ENCODE results near the gene RPP40.
"Not testable (repeated sequence)": the region's sequence is repeated elsewhere in the genome, so short reads cannot be mapped to it uniquely, and the experiment has no call there.

The RPP40 gene

GRCh38 chr6:5003604-5004372 lies at the start of gene RPP40:
RPP40 (minus strand) TSS chr6:5004037; CDS start chr6:5004002, 35 bp downstream.
- Histone ChIP-seq H3K4me1 (ENCODE audit: control insufficient read depth, insufficient read depth, low read length) (peaks cover 4% of the 10 kb centered on the region), H3K4me3 (ENCODE audit: low read length) (peak within 1 kb of the TSS; percentile 90), H3K27ac (ENCODE audit: low read depth, low read length) (peak within 1 kb of the TSS; percentile 96), H3K36me3 (ENCODE audit: control insufficient read depth, insufficient read depth, low read length) (peaks cover 3% of the 10 kb centered on the region), H3K9ac (ENCODE audit: low read length) (peak within 1 kb of the TSS; percentile 84), H3K27me3 (ENCODE audit: control insufficient read depth, insufficient read depth, low read length) (no peaks in the 10 kb centered on the region)

DNA sequence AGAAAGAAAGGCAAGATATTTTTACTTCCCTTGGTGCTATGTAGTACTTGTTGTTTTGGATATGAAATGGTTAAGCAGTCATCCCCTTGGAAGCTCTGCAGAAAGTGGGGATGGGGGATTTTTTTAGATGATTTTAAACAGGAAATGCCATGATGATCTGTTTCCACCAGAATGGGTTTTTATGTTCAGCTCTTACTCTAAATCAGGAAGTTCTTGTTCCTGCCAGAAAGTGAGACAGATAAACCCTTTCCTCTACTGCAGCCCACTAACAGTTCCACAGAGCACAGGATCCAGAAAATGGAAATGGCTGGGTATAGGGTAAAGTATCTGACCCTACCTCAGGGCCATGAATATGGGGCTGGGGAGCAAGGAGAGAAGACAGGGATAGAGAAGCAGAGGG lies 49.2 kb upstream of the RPP40 start:
- Histone ChIP-seq H3K4me3 (ENCODE audit: low read length) (no peak overlapping the region), H3K9ac (ENCODE audit: low read length) (no peak overlapping the region), H3K27ac (ENCODE audit: low read depth, low read length) (no peak overlapping the region), H3K36me3 (ENCODE audit: control insufficient read depth, insufficient read depth, low read length) (no peaks in the 10 kb centered on the region), H3K4me1 (ENCODE audit: control insufficient read depth, insufficient read depth, low read length) (no peaks in the 10 kb centered on the region), H3K27me3 (ENCODE audit: control insufficient read depth, insufficient read depth, low read length) (no peaks in the 10 kb centered on the region)

DNA sequence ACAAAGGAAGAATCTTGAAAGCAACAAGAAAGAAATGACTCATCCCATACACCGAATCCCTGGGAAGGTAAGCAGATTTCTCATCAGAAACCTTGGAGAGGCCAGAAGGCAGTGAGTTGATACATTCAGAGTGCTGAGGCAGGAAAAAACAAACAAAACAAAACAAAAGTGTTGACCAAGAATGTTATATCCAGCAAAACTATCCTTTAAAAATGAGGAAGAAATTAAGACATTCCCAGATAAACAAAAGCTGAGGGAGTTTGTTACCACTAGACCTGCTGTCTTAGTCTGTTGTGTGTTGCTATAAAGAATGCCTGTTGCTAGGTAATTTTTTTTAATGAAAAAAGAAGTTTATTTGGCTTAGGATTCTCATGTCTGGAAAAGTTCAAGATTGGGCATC lies 47.6 kb upstream of the RPP40 start:
- no peaks in the 10 kb centered on the region for H3K27me3 ChIP-seq (ENCODE audit: control insufficient read depth, insufficient read depth, low read length)
- H3K4me3 ChIP-seq (ENCODE audit: low read length), result no peak overlapping the region
- H3K9ac ChIP-seq (ENCODE audit: low read length), result no peak overlapping the region
- H3K4me1 ChIP-seq (ENCODE audit: control insufficient read depth, insufficient read depth, low read length), result no peaks in the 10 kb centered on the region
- no peak overlapping the region for H3K27ac ChIP-seq (ENCODE audit: low read depth, low read length)
- no peaks in the 10 kb centered on the region for H3K36me3 ChIP-seq (ENCODE audit: control insufficient read depth, insufficient read depth, low read length)

GRCh38 chr6:5050009-5050408 lies 46.2 kb upstream of the RPP40 start:
- Histone ChIP-seq H3K27me3 (ENCODE audit: control insufficient read depth, insufficient read depth, low read length) (no peaks in the 10 kb centered on the region), H3K36me3 (ENCODE audit: control insufficient read depth, insufficient read depth, low read length) (no peaks in the 10 kb centered on the region), H3K4me1 (ENCODE audit: control insufficient read depth, insufficient read depth, low read length) (no peaks in the 10 kb centered on the region), H3K9ac (ENCODE audit: low read length) (no peak overlapping the region), H3K4me3 (ENCODE audit: low read length) (no peak overlapping the region), H3K27ac (ENCODE audit: low read depth, low read length) (no peak overlapping the region)

- Histone ChIP-seq H3K27ac (ENCODE audit: low read depth, low read length) (no peak overlapping the region), H3K36me3 (ENCODE audit: control insufficient read depth, insufficient read depth, low read length) (no peaks in the 10 kb centered on the region), H3K4me3 (ENCODE audit: low read length) (no peak overlapping the region)
Observed at GRCh38 chr6:5046430-5046829, 42.6 kb upstream of the RPP40 start.

GRCh38 chr6:5045416-5045815 lies 41.6 kb upstream of the RPP40 start:
- H3K27ac ChIP-seq (ENCODE audit: low read depth, low read length), result no peak overlapping the region

More at GRCh38 chr6:5046430-5046829, 42.6 kb upstream of the RPP40 start:
- Histone ChIP-seq H3K27me3 (ENCODE audit: control insufficient read depth, insufficient read depth, low read length) (no peaks in the 10 kb centered on the region), H3K4me1 (ENCODE audit: control insufficient read depth, insufficient read depth, low read length) (no peaks in the 10 kb centered on the region), H3K9ac (ENCODE audit: low read length) (no peak overlapping the region)

DNA sequence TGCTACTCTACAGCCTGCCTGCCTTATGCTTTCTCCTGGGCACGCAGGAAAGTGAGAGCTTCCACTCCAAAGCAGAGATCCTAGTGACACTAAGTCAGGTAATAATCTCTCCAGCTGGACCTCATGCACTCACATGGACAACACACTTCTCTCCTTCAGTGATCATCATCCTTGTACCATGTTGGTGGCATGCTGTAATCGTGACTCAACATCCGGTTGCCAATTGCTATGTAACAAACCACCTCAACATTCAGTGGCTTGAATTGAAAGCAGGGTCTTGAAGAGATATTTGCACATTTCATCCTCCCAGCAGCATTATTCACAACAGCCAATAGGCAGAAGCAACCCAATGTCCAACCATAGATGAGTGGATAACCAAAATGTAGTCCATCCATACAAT lies 41.0 kb upstream of the RPP40 start:
- H3K27me3 ChIP-seq (ENCODE audit: control insufficient read depth, insufficient read depth, low read length), result no peaks in the 10 kb centered on the region
- no peak overlapping the region for H3K27ac ChIP-seq (ENCODE audit: low read depth, low read length)
- no peaks in the 10 kb centered on the region for H3K4me1 ChIP-seq (ENCODE audit: control insufficient read depth, insufficient read depth, low read length)
- no peaks in the 10 kb centered on the region for H3K36me3 ChIP-seq (ENCODE audit: control insufficient read depth, insufficient read depth, low read length)
- no peak overlapping the region for H3K9ac ChIP-seq (ENCODE audit: low read length)
- H3K4me3 ChIP-seq (ENCODE audit: low read length), result no peak overlapping the region

More at GRCh38 chr6:5045416-5045815, 41.6 kb upstream of the RPP40 start:
- Histone ChIP-seq H3K4me1 (ENCODE audit: control insufficient read depth, insufficient read depth, low read length) (no peaks in the 10 kb centered on the region), H3K4me3 (ENCODE audit: low read length) (no peak overlapping the region), H3K36me3 (ENCODE audit: control insufficient read depth, insufficient read depth, low read length) (no peaks in the 10 kb centered on the region), H3K9ac (ENCODE audit: low read length) (no peak overlapping the region), H3K27me3 (ENCODE audit: control insufficient read depth, insufficient read depth, low read length) (no peaks in the 10 kb centered on the region)

GRCh38 chr6:5042436-5042835 lies 38.6 kb upstream of the RPP40 start:
- no peaks in the 10 kb centered on the region for H3K4me1 ChIP-seq (ENCODE audit: control insufficient read depth, insufficient read depth, low read length)
- H3K36me3 ChIP-seq (ENCODE audit: control insufficient read depth, insufficient read depth, low read length), result no peaks in the 10 kb centered on the region
- no peak overlapping the region for H3K9ac ChIP-seq (ENCODE audit: low read length)
- H3K27ac ChIP-seq (ENCODE audit: low read depth, low read length), result no peak overlapping the region
- no peak overlapping the region for H3K4me3 ChIP-seq (ENCODE audit: low read length)
- H3K27me3 ChIP-seq (ENCODE audit: control insufficient read depth, insufficient read depth, low read length), result no peaks in the 10 kb centered on the region

- Histone ChIP-seq H3K4me3 (ENCODE audit: low read length) (no peak overlapping the region), H3K36me3 (ENCODE audit: control insufficient read depth, insufficient read depth, low read length) (no peaks in the 10 kb centered on the region), H3K27ac (ENCODE audit: low read depth, low read length) (no peak overlapping the region), H3K9ac (ENCODE audit: low read length) (no peak overlapping the region), H3K27me3 (ENCODE audit: control insufficient read depth, insufficient read depth, low read length) (no peaks in the 10 kb centered on the region), H3K4me1 (ENCODE audit: control insufficient read depth, insufficient read depth, low read length) (no peaks in the 10 kb centered on the region)
Observed at GRCh38 chr6:5041955-5042354, 38.1 kb upstream of the RPP40 start.

DNA sequence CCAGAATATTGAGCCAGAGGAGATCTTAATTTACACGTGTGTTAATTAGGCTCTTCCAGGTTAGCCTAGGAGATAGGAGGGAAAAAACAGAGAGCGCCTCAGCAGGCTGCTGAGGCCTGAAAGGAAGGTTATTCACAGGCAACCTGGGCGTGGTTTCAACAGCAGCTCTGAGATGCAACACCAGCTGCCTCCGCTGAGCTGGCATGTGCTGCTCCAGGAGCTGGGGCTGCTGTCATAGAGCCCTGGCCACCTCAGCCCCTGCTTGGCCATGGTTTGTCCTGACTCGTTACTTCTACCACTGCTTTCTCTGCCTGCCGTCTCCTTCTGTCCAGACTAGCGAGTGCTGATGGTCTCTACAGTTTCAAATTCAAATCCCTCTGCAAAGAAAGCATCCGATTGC lies 32.4 kb upstream of the RPP40 start:
- H3K4me3 ChIP-seq (ENCODE audit: low read length), result no peak overlapping the region
- no peak overlapping the region for H3K27ac ChIP-seq (ENCODE audit: low read depth, low read length)
- H3K9ac ChIP-seq (ENCODE audit: low read length), result no peak overlapping the region
- no peaks in the 10 kb centered on the region for H3K4me1 ChIP-seq (ENCODE audit: control insufficient read depth, insufficient read depth, low read length)
- H3K27me3 ChIP-seq (ENCODE audit: control insufficient read depth, insufficient read depth, low read length), result no peaks in the 10 kb centered on the region
- no peaks in the 10 kb centered on the region for H3K36me3 ChIP-seq (ENCODE audit: control insufficient read depth, insufficient read depth, low read length)

DNA sequence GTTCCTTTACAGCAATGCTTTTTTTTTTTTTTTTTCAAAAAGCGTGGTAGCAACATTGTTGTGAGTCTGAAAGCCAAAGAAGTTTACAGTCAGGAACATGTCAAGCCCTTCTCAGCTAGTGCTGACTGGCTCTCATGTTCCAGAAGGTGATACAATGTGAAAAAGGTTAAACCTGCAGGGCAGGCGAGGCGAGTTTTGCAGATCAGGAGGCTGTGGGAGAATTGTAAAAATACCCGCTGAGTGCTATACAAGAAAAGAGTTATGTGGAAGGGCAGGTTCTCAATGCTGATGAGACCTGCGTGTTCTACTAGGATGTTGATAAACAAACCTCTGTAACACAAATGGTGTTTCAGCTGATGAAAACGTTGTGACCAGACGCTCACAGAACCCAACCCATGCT lies 30.9 kb upstream of the RPP40 start:
- no peak overlapping the region for H3K4me3 ChIP-seq (ENCODE audit: low read length)
- H3K9ac ChIP-seq (ENCODE audit: low read length), result no peak overlapping the region
- no peaks in the 10 kb centered on the region for H3K4me1 ChIP-seq (ENCODE audit: control insufficient read depth, insufficient read depth, low read length)
- no peaks in the 10 kb centered on the region for H3K36me3 ChIP-seq (ENCODE audit: control insufficient read depth, insufficient read depth, low read length)
- H3K27ac ChIP-seq (ENCODE audit: low read depth, low read length), result no peak overlapping the region
- H3K27me3 ChIP-seq (ENCODE audit: control insufficient read depth, insufficient read depth, low read length), result no peaks in the 10 kb centered on the region

GRCh38 chr6:5034328-5034727 lies 30.5 kb upstream of the RPP40 start:
- Histone ChIP-seq H3K27me3 (ENCODE audit: control insufficient read depth, insufficient read depth, low read length) (no peaks in the 10 kb centered on the region), H3K4me1 (ENCODE audit: control insufficient read depth, insufficient read depth, low read length) (no peaks in the 10 kb centered on the region), H3K36me3 (ENCODE audit: control insufficient read depth, insufficient read depth, low read length) (no peaks in the 10 kb centered on the region), H3K9ac (ENCODE audit: low read length) (no peak overlapping the region), H3K4me3 (ENCODE audit: low read length) (no peak overlapping the region), H3K27ac (ENCODE audit: low read depth, low read length) (no peak overlapping the region)

GRCh38 chr6:5033214-5033904 lies 29.5 kb upstream of the RPP40 start:
- H3K9ac ChIP-seq (ENCODE audit: low read length); H3K27me3 ChIP-seq (ENCODE audit: control insufficient read depth, insufficient read depth, low read length); H3K36me3 ChIP-seq (ENCODE audit: control insufficient read depth, insufficient read depth, low read length); H3K4me3 ChIP-seq (ENCODE audit: low read length); H3K27ac ChIP-seq (ENCODE audit: low read depth, low read length); H3K4me1 ChIP-seq (ENCODE audit: control insufficient read depth, insufficient read depth, low read length): not testable (repeated sequence)
